Activated gamma-delta T cell (primary cell): ENCODE results near the gene MYO7B.

ENCODE experiments used
- DNase-seq: peaks from one replicate; lab custom pipeline; 2025; lab: John Stamatoyannopoulos, UW

The MYO7B gene

GRCh38 chr2:127573298-127573697, 37.8 kb downstream of the MYO7B start:
- no peak for DNase-seq

DNA sequence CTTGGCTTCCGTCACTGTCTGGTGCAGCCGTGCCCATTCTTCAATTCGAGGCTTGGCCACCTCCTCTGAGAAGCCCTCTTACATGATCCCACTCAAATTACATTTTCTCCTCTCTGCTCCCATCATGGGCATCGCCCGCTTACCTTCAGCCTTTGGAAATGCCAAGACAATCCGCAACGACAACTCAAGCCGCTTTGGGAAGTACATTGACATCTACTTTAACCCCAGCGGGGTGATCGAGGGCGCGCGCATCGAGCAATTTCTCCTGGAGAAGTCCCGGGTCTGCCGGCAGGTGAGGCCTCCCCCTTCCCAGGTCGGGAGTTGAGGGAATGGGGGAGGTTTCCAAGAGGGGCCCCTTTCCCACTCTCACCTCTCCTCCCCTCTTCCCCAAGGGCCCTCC, 38.3 kb downstream of the MYO7B start:
- DNase-seq, result no peak

GRCh38 chr2:127574656-127575055, 39.2 kb downstream of the MYO7B start:
- DNase-seq, result no peak

DNA sequence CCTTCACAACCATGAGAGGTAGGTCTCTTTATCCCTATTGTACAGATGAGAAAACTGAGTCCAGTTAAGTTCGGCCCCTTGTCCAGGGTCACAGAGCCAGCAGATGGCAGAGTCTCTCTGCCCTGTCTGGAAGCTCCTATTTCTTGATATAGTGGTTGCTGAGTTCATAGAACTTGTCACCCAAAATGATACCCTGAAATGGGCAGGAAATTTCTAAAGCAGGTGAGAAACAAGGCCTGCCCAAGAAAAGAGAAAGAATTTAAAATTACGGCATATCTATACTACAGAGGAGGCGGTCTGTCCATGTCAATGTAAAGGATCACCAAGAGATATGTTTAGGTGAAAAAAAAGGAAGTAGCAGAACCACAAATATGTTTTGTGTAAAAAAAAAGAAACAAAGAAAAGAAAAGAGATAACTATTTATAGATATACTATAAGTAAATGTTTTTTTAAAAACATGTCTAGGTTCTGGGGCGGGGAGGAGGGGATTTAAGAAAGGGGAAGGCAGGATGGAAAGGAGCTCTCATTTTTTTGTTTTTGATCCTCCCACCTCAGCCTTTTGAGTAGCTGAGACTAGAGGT, 39.8 kb downstream of the MYO7B start:
- DNase-seq, result no peak

DNA sequence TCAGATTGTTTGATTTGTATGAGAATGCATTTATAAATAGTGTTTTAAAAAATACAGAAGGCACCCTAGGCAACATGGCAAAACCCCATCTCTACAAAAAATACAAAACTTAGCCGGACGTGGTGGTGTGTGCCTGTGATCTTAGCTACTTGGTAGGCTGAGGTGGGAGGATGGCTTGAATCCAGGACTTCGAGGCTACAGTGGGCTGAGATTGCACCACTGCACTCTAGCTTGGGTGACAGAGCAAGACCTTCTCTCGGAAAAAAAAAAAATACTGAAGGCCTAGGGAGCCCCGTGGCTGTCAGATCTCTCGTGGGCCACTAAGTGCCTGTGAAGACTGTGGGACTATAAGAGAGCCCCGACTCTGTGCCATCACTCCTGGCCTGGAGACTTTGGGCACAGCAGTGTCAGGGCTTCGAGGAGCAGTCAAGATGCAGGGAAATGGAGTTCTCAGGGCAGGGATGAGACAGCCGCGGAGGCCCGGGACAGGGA, 40.5 kb downstream of the MYO7B start:
- no peak for DNase-seq

- DNase-seq, result no peak
Measured at GRCh38 chr2:127576433-127577207, 41.1 kb downstream of the MYO7B start.

GRCh38 chr2:127577208-127577475, 41.7 kb downstream of the MYO7B start:
- DNase-seq, result no peak

DNA sequence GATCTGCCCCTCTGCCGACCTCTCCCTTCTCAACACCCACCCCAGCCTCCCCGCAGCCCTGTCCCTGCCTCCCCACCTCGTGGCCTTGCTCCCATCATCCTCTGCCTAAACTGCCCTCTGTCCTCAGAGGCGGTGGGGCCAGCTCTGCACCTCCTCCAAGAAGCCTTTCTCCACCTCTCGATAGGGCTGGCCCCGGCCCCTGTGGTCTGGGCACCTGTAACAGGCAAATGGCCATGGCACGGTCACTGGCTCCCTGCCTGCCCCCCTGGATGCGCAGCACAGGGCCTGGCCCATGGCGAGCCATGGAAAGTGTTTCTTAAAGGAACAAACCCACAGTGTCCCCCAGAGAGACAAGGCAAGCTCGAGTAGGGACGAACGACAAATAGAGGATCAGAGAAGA, 42.0 kb downstream of the MYO7B start:
- DNase-seq, result no peak

DNA sequence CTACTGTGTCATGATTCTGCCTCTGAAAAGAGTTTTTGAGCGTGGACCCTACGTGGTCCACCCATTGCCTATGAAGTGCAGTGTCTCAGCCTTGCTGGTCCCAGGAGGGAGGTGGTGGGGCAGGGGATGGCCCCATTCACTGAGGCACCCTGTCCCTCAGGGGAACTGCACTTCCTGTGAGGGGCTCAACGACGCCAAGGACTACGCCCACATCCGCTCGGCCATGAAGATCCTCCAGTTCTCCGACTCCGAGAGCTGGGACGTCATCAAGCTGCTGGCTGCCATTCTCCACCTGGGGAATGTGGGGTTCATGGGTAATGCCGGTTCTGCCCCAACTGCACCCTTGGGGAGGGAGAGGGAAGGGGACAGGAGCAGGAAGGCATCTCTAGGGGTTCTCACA, 42.5 kb downstream of the MYO7B start:
- DNase-seq, result no peak

- DNase-seq, result no peak
Measured at GRCh38 chr2:127578411-127578810, 42.9 kb downstream of the MYO7B start.

DNA sequence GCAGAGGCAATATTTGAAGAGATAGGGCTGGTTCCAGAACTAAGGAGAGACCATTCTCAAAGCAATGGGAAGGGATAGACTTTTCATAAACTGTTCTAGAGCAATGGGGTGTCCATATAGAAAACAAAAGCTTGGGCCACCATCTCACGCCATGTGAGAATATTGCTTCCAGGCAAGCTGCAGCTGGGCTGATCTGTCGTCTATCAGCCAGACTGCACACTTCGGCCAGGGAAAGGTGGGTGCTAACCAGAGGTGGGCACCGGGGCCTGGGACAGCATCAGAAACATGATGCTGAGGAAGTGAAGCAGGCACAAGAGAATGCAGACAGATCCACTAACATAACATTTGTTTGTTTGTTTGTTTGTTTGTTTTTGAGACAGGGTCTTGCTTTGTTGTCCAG, 43.7 kb downstream of the MYO7B start:
- no peak for DNase-seq

DNA sequence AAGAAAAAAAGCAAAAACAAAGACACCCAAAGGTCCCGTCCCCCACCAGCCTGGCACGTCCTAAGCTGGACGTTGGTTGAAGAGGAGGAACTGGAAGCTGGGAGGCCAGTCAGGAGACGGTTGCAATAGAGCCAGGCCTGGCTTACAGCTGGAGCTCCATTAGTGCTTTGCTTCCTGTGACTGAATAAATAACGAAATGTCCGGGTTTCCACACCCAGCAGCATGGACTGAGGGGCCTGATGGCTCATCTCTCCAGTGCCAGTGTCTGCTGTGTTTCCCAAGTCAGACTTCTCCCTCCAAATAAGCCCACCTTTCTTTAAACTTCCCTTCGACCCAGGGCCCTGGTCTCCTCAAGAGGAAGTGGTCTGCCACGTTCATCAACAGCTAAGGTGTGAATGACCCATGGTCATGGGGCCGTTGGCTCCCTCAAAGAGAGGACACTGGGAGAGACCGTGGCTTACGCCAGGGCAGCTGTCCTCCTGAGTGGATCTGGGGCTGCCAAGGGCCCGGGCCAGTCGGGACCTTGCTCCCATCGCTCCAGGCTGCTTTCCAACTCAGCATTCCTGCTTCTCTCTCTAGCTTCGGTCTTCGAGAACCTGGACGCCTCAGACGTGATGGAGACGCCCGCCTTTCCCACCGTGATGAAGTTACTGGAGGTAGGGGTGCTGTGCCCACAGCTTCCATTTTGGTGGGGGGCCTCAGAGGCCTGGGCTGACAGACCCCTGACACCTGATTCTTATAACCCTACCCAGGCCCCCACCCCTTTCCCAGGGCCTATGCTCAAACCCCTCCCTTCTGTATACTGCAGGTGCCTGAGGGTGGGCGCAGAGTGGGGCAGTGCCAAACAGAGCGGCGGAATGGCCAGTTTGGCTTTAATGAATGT, 44.9 kb downstream of the MYO7B start:
- DNase-seq, result no peak

DNA sequence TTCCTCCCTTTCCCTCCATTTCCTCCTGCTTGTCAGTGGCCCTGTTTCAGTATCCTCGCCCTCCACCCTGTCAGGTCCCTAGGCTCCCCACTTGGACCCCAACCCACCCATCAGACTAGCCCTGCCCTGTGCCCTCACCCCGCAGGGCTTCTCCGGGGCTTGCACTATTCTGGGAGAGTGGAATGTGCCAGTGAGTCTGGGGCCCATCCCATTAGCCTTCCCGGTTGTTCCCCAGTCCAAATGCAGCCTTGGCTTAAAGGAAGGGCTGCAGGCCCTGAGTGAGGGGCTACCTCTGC, 45.5 kb downstream of the MYO7B start:
- DNase-seq, result no peak

GRCh38 chr2:127581516-127582490, 46.3 kb downstream of the MYO7B start:
- DNase-seq, result no peak

- no peak for DNase-seq
Measured at GRCh38 chr2:127582863-127583861, 47.7 kb downstream of the MYO7B start.

DNA sequence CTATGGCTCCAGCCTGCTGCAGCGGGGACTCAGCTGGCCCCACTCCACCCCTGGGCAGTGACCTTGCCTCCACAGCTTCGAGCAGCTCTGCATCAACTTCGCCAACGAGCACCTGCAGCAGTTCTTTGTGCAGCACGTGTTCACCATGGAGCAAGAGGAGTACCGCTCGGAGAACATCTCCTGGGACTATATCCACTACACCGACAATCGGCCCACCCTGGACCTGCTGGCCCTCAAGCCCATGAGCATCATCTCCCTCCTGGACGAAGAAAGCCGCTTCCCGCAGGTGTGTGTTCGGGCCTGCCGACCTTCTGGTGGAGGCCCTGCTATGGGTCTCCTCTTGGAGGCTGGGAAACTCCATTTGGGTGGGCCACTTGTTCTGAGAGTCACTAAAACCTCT, 48.6 kb downstream of the MYO7B start:
- no peak for DNase-seq

- no peak for DNase-seq
Measured at GRCh38 chr2:127584516-127585033, 49.1 kb downstream of the MYO7B start.

DNA sequence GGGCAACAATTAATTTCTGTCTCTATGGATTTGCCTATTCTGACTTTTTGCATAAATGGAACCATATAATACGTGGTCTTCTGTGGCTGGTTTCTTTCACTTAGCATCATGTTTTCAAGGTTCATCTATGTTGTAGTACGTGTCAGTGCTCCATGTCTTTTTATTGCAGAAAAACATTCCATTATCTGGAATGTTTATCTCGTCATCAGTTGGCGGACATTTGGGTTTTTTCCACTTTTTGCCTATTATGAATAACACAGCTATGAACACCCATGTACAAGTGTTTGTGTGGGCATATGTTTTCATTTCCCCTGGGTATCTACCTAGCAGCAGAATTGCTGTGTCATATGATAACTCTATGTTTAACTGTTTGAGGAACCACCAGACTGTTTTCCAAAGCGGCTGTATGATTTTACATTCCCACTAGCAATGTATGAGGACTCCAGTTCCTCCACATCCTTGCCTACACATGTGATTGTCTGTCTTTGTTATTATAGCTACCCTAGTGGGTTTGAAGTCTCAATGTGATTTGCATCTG, 49.9 kb downstream of the MYO7B start:
- no peak for DNase-seq

DNA sequence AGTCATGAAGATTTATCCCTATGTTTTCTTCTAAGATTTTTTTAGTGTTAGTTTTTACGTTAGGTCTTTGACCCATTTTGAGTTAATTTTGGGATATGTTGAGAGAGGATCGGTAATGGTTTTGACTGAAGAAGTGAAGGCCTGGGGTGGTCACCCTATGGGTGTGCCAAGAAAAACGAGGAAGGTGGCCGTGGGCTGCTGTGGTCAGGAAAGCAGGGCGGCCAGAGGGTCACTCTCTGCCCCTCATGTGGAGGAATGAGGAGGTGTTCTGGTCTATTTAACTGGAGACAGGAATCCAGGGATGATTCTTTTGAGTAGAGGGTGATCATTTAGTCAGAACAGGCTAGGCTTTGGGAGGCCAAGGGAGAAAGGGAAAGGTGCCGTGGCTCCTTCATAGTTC, 50.7 kb downstream of the MYO7B start:
- DNase-seq, result no peak

- DNase-seq, result no peak
Measured at GRCh38 chr2:127586746-127587295, 51.3 kb downstream of the MYO7B start.
